ENCODE data around the gene CDH22.

The CDH22 gene

DNA sequence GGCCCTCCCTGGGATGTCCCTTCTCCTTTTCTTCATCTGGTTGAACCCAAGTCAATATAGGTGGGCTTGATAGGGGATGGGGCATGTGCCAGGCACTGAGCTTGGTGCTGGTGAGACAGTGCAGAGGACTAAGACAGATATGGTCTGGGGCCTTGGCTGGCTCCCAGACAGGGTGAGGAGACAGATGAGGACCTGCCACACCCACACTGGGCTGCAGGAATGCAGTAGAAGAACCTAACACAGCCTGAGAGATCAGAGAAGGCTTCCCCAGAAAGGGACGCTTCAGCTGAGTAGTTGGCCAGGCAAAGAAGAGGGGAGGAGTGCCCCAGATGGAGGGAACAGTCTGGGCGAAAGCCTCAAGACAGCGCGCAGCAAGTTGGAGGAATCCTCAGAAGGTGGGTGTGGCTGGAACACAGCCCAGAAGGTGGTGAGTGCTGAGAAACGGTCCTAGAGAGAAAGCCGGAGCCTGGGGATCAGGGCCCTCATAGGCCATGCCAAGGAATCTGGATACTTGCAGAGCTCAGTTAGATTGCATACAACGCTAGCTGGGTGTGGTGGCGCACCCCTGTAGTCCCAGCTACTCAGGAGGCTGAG is 163.8 kb downstream of the CDH22 start:
- no peak for DNase-seq (ENCODE audit: low spot score)

DNA sequence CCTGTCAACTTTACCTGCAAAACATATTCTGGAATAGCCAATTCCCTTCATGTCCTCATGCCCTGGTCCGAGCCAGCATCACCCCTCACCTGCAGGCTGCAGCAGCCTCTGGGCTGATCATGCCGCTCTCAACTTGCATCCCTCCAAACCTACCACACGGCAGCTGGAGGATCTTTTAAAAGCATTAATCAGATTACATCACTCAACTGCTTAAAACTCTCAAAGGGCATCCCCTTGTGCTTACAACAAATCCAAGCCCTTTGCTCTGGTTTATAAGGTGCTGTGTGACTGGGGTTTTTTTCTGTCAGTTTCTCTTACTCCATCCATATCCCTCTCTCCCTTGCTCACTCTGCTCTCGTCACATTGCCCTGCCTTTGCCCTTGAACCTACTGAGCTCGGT is 166.2 kb downstream of the CDH22 start:
- no peak for DNase-seq (ENCODE audit: low spot score)

DNA sequence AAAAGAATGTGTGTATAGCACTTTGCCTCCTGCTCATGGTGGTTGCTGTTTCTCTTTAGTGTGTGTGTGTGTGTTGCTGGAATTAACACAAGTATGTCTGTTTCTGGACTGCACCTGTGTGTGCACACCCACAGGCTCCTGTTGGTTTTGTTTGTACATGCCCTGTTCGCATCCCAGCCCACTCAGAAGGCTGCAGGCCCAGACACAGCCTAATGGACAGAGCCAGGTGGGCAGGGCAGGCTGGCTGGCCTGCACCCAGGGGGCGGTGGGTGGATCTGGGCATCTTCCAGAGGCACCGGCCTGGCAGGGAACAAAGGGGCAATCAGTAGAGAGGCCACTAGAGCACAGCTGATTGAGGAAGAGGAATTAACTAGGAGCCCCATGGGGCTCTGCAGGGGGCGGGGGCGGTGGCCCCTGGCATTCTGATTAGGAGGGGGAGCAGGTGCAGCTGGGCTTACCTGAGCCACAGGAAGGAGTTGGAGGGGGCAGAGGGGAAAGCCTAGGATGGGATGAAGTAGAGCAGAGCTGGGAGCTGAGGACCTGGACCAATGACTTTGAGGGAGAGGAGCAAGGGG is 168.3 kb downstream of the CDH22 start:
- no peak for DNase-seq (ENCODE audit: low spot score)

DNA sequence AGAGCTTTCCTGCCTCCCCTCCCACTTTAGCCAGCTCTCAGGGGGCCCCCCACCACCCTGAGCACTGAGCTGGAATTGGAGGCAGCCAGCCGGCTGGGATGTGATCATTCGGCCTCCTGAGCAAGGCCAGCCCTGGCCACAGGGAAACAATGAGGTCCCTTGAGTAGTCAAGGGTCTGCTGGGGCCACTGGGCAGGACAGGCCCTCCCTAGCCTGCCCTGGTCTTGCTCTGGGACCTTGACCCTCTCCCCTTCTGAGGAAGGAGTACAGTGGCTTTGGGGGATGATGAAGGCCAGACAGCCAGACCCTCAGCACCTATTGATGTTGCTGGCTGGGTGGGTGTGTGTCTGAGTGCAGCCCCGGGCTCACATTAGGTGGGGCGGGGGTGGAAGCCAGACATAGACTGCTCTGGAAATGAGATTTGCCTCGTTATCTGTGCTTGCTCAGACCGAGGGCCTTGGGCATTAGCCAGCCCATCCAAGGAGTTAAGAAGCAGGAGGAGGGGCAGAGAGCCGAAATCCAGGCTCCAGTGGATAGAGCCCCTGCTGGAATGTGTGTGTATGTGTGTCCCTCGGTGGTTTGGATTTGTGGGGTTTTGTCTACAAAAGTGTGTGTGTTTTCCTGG is 168.9 kb downstream of the CDH22 start:
- no peak for DNase-seq (ENCODE audit: low spot score)

DNA sequence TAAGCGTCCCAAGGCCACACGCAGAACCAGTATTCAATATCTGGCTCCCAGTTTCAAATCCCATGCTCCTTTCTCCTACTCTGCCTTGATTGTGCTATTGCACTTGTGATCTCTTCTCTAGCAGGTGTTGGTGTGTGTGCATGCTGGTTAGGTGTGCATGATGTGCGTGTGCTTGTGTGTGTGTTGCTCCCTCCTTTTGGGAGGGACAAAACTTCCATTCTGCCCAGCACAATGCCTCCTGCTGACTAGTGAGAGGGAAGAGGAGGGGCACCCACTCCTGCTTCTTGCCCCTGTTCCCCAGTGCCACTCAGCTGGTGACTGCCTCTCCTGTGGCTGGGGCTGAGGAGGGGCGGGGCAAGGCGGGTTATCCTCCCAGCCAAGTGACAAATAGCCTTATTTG is 170.5 kb downstream of the CDH22 start:
- no peak for DNase-seq (ENCODE audit: low spot score)

DNA sequence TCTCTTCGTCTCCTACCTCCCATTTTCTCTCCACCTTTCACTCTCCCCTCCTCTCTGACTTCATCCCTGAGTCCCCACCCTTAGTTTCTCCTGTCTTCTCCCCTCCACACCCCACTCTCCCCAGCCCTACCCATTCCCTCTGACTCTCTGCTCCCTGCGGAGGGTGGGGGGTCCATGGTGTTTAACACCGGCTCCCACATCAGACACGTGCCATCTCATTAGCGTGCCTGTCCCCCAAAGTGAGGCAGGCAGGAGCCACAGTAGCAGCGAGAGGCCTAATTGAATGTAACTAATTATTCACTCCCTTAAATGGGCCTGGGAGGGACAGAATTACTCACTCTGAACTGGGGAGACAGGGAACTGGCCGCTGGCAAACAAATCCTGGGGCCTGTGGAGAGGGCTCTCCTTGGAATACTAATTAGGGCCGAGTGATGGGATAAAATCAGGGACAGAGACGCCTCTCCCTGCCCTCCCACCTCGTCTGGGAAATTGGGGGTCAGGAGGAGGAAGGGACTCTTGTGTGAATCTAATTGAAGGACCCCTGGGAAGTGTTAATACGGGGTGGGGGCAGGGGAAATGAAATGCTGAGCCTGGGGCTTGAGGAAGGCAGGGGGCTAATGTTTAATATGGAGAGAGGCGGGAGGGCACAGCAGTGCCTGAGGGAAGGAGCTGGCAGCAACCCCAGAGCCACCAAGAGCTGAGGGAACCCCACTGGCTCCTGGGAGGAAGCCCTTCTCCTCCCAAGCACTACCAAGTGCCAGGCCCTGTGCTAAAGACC is 172.3 kb downstream of the CDH22 start:
- DNase-seq (ENCODE audit: low spot score), result no peak

DNA sequence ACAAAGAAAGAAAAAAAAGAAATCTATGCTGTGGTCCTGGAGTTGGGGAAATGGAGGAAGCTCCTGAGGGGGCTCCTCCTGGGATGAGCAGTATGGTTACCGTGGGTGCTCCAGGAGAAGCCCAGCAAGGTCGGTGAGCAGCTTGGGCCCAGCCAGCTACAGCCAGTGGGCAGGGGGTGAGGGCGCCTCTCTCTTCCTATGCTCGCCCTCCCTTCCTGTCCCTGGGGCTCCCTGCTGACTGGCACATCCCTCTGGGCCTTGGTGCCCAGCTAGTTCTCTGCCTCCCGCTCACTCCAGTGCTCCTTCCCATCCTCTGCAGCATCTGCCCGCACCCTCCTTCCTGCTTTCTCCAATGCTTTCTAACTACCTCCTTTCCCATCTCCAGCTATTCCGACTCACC is 173.6 kb downstream of the CDH22 start:
- DNase-seq (ENCODE audit: low spot score), result no peak

DNA sequence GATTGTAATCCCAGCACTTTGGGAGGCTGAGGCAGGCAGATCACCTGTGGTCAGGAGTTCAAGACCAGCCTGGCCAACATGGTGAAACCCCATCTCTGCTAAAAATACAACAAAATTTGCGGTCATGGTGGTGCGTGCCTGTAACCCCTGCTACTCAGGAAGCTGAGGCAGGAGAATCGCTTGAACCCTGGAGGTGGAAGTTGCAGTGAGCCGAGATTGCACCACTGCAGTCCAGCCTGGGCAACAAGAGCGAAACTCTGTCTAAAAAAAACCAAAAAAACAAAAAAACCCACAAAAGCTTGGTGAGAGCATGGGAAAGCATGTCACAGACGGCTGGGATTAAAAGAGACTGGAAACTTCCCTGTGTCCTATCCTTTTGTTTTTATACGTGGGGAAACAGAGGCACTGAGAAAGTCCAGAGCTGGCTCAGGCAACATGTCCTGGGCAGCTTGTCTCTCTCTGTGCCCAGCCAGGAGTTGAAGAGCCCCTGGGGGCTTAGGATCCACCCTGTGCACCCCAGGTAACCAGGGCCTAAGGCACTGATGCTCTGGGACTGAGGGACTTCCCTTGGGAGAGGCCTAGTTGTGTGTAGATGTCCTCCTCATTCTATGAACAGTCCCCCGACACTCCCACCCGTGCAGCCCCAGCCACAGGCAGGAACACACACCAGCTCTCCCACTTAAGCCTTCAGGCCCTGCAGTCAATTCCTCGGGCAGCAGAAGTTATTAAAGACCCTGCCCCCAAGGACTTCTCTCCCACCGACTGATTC is 174.2 kb downstream of the CDH22 start:
- DNase-seq (ENCODE audit: low spot score), result no peak

DNA sequence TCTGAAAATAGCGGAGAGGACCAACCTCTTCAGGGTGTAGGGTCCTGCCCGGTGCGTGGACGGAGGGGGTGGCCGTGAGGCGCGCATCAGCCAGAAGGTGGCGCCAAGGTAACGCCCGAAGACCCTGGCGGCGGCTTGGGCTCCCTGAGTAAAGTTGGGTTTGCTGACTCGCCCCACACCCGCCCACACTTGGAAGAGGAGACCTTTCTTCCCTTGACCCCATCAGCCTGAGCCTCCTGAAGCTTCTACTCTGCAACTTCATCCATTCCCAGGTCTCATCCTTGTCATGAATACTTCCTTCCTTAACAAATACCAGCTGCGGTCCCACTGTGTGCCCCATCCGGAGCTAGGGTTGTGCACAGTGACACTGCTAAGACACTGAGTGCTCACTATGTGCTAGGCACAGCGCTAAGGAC is 175.6 kb downstream of the CDH22 start:
- DNase-seq (ENCODE audit: low spot score), result peak; percentile 82

DNA sequence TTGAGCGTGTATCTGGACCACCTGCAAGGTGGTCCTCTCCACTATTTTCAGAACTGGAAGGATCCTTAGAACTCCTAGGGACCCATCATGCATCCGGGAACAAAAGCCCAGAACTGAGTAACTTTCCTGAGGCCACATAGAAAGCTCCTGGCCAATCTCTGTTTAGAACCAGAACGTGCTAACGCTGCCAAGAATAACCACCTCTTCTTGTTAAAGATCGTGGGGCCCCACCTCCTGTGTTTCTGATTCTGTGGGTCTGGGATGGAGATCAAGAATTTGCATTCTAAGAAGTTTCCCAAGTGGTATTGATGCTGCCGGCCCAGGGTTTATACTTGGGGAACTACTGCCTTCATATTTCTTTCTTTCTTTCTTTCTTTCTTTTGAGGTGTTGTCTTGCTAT is 176.9 kb downstream of the CDH22 start:
- DNase-seq (ENCODE audit: low spot score), result no peak

DNA sequence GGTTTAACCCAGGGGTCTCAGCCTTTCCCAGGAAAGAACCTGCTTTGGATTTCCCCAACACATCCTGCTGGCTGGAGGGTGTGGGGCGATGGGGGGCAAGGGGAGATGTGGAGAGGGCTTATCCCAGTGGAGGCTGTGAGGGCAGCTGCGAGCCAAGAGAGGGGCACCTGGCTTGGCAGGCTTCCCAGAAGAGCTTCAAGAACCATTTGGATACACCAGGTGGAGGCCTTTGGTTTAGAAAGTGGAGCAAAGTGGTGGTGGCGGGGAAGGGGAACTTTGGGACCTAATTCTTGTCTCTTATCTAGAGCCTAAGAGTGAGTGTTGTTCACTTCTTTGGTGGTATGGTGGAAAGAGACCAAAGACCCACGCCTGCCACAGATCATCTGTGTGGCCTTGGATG is 177.8 kb downstream of the CDH22 start:
- DNase-seq (ENCODE audit: low spot score), result peak; percentile 75

DNA sequence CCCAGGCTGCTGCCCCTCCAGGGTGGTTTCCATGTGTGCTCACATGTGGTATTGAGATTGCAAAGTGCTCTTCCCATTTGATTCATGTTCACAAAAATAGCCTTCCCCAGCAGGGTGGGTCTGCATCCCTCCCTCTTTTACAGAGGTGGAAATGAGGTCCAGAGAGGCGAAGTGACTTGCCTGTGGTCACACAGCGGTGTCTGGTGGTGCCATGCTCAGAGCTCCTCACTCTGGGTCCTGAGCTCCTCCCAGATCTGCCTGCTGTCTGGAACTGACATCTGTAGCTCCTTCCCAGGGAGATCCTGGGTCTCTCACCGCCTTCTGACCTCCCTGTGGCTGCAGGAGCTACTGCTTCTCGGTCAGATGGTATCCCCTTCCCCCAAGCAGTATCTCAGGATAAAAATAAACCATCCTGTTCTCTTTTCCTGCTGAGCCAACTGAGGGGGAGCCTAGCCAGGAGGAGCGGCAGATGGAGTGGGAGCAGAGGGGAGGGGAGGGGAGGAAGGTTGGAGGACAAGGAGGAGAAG is 178.3 kb downstream of the CDH22 start:
- DNase-seq (ENCODE audit: low spot score), result peak; percentile 96

DNA sequence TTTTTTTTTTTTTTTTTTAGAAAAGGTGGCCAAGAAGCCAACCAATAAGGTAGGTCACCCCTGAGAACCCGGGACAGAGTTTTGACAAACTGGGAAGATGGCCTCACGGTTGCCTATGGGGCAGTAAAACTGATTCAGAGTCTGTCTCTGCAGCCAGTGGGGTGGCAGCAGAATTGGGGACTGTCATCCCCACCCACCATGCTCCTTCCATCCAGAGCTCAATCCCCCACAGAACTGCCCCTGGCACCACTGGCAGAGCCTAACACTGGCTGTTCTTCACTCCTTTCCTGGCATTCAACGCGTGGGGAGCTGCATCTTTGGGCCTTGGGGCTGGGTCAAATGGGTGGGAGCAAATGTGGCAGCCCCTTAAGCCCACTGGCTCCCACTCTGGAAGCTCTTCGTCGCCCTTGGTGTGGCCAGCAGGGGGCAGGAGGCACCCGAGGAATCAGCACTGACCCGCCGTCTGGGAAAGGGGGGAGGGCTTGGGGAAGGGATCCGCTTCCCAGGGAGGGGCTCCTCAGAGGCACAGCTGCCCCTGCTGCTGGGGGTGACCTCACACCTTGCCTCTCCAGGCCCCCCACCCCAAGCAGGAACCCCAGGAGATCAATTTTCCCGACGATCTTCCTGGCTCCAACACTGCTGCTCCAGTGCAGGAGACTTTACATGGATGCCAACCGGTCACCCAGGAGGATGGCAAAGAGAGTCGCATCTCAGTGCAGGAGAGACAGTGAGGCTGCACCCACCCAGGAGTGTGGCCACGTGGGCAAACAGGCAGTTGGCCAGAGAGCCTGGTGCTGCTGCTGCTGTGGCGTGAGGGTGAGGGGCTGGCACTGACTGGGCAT is 179.8 kb downstream of the CDH22 start:
- DNase-seq (ENCODE audit: low spot score), result peak; percentile 50

DNA sequence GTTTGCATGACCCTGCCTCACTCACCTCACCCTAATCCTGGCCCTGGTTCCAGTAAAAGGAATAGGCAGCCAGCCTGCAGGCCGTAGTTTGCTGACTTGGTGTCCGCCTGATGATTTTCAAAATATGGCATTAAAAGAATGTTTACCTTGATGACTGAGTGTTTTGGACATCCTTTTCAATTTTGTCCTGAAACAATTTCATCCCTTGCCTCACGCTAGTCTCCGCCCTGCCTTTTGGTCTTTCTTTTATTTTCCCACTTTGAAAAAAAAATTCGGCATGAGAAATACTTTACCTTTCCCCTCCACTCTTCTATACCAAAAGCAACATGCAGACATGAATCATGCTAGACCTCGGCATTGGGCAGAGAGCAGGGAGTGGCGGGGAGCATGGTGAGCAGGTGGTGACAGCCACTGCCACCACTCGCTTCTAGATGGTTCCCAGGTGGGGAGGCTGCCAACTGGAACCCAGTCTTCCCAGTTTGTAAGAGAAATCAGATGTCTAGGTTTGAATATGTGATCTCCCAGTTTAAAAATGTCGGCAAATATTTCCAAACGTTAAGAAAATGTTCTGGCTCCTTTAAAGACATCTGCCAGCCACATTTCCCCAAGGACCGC is 180.8 kb downstream of the CDH22 start:
- DNase-seq (ENCODE audit: low spot score), result peak; percentile 48

DNA sequence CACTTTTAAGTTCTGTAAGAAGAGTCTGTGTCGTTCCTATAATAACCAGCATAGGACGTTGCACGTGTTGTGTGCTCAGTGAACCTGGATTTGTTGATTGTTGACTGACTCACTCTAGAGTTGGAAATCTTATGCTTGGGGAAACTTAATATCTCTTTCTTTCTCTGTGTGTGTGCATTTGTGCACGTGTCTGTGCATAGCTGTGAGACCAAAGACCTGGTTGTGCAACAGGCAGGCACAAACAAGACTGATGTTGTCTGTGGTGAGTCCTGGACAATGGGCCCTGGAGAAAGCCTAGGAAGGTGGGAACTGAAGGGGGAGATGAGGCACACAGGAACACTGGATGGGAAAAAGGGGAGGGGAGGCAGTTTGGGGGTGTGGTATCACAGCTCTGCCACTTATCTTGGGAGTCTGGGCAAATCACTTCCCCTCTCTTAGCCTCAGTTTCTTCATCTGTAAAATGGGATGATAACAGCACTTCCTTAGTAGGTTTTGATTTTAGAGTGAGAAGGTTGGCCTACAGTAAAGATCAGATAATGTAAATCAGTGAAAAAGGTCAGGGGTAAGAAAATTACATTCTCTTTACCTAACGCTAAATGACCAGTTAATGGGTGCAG is 181.8 kb downstream of the CDH22 start:
- no peak for DNase-seq (ENCODE audit: low spot score)

Data from cerebellar cortex (tissue), 1 donor.